GM12875 (cell line): ENCODE results near the gene GASK1A.

Experiments
- H3K4me3 ChIP-seq: one replicate; pipeline ENCODE4 v1.5.1; 2011; ENCODE audit warnings: low read depth, low read length, control low read depth
- CTCF ChIP-seq: IDR thresholded peaks from 2 replicates; pipeline ENCODE4 v1.5.1; 2011; ENCODE audit warnings: low read depth, mild to moderate bottlenecking, control low read depth, inconsistent platforms, low read length, moderate library complexity, borderline replicate concordance; ENCODE audit not compliant: insufficient read depth

GASK1A gene

GRCh38 chr3:43034911-43035310 is 55.8 kb downstream of the GASK1A start:
- H3K4me3 ChIP-seq: no peak overlapping the region
- no peak for TF ChIP-seq CTCF

- H3K4me3 ChIP-seq: no peak overlapping the region
- TF ChIP-seq CTCF: no peak
These were observed 56.8 kb downstream of the GASK1A start for GRCh38 chr3:43035801-43036365.

DNA sequence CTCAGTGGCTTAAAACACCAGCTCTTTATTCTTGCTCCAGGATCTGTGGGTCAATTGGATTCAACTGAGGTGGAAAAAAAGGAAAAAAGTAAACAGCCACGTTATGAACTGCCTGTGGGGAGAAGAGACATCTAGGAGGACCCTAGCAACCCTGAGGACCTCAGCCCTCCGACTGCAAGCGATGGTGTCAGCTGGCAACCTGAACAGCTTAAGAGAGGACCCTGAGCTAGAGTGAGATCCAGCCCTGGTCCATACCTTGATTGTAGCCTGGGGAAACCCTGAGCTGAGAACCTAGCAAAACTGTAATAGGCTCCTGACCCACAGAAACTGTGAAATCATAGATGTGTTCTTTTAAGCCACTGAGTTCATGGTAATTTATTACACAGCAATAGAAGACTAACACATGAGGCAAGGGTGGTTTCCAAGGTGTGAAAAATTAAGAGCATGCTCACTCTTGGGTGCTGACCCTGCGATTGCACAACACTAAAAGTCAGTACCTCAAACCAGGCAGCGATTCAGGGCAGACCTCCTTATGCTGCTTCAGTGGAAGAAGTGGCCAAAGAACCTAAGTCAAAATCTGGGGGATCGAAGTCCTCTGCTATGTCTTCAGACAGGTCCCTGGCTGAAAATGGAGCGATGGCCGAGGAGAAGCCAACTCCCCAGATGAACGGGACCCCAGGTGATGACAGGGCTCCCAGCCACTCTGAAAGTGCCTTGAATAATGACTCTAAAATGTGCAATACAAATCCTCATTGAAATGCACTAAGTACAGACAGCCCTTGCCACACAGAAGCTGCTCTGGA is 57.7 kb downstream of the GASK1A start:
- no peak overlapping the region for H3K4me3 ChIP-seq
- TF ChIP-seq CTCF: no peak

DNA sequence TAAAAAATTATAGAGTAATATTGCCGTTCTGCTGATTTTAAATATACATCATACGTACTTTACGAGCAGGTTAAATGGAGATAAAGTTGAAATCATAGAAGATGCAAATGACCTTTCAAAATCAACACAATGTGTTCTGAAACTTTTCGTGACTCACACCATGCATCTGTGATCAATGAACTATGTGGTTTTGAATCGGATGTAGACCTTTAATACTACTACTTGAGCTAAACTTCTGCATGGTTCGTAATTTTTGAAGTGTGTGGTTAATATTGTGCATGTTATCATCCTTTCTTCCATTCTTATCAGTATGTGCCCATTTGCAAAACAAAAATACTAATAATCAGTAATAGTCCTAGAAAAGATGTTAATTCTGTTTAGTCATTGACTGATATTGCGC is 58.9 kb downstream of the GASK1A start:
- no peak for TF ChIP-seq CTCF
- H3K4me3 ChIP-seq: no peak overlapping the region

GRCh38 chr3:43041517-43041916 is 62.4 kb downstream of the GASK1A start:
- TF ChIP-seq CTCF: no peak
- H3K4me3 ChIP-seq: no peak overlapping the region

DNA sequence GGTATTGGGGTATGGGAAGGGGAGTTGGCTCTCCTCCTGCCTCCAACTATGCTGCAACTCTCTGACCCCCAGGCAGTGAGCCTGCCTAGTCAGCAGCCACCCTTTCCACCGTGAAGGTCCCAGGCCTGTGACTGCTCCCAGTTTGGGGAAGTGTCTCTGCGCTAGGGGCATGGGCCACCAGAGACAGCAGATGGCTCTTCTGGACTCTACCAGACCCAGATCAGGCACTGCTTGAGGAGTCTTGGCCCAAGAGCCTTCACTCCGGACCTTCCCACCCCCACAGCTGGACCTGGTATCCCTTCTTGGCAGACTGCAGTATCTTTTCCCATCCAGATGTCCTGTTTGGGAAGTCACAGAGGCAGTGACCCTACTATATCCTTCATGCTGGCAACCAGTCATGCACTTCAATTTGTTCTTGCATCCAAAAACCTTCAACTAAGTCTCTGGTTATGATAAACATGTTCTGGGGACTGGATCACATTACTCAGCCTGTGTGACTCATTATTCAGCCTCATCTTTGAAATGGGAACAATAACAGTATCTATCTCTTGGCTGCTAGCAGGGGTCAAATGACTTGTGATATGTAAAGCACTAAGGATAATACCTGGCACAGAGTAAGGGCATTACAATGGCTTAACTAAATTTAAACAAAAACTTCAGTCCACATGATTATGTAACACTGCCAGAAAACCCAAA is 64.1 kb downstream of the GASK1A start:
- TF ChIP-seq CTCF: no peak

More for the DNA sequence above, 64.1 kb downstream of the GASK1A start:
- H3K4me3 ChIP-seq: no peak overlapping the region
